ENCODE data around the gene CPB1.

CPB1 gene

DNA sequence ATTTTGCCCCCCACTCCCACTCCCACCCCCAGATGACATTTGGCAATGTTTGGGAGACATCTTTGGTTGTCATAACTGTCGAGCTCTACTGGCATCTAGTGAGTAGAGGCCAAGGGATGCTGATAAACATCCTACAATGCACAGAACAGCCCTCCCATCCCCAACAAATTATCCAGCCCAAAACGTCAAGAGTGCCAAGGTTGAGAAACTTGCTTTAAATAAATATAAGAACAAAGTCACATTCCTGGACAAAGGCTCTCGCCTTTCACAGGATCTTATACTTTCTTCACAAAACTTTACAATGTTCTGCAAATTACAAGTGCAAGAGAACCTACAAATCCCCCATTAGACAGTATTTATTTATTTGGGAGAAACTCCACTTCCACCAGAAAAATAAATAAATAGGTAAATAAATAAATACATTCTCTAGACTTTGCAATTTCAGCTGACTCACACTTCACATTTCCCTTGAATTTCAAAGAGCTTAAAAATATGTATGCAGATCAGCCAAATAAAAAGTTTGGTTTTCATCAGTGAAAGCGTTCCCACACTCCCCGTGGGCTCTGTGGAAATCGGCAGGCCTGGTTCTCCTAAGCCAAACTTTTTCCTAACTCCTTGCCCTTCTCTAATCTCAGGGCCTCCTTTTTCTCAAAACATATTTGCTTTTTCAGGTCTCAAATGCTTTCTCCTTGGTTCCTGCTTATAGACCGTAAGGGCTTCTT is 24.8 kb downstream of the CPB1 start:
- TF ChIP-seq CTCF (conservative IDR thresholded peaks at IDR 0.05; ENCODE audit: low read depth, low read length): no peak
- DNase-seq (ENCODE audit: low read depth): no peak
- H3K4me3 ChIP-seq (ENCODE audit: low read length): no peak overlapping the region

- no peak for TF ChIP-seq CTCF (conservative IDR thresholded peaks at IDR 0.05; ENCODE audit: low read depth, low read length)
- DNase-seq (ENCODE audit: low read depth): no peak
- H3K4me3 ChIP-seq (ENCODE audit: low read length): no peak overlapping the region
Observed at GRCh38 chr3:148853076-148853475, 25.5 kb downstream of the CPB1 start.

DNA sequence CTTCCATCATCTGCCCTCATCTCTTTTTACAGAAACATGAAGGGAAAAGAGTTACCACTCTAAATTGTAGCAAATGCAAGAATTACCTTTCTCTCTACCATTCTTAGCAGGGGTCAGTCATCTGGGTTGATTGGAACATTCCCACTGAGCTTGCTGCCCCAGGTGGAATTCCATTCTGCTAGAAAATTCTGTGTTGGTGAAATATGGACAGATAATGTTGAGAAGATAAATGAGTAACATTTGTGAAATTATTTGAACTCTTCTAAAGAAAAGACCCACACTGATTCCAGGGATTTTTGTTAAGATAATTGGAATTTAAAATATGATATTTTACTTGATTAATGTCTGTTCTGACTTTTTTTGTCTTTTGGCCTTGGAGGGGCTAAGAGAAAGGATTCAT is 26.4 kb downstream of the CPB1 start:
- TF ChIP-seq CTCF (conservative IDR thresholded peaks at IDR 0.05; ENCODE audit: low read depth, low read length): no peak
- DNase-seq (ENCODE audit: low read depth): no peak
- no peak overlapping the region for H3K4me3 ChIP-seq (ENCODE audit: low read length)

DNA sequence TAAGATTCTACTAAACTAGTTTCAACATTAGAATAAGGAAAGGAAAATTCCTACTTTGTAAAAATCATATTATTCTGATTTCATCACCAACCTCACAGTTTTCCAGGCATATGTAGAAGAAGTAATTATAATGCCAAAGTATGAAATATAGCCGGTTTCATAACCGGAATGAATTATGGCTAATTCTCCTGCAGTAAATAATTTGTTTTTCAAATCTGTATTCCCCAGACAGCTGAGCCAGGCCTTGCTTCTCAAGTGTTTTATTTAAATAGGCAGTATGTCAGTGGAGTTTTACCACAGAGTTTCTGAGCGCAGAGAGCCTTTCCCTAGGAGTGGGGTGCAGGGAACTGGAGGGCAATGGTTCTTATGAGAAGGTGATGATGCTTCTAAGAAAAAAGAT is 28.8 kb downstream of the CPB1 start:
- TF ChIP-seq CTCF (conservative IDR thresholded peaks at IDR 0.05; ENCODE audit: low read depth, low read length): no peak
- no peak overlapping the region for H3K4me3 ChIP-seq (ENCODE audit: low read length)
- DNase-seq (ENCODE audit: low read depth): no peak

DNA sequence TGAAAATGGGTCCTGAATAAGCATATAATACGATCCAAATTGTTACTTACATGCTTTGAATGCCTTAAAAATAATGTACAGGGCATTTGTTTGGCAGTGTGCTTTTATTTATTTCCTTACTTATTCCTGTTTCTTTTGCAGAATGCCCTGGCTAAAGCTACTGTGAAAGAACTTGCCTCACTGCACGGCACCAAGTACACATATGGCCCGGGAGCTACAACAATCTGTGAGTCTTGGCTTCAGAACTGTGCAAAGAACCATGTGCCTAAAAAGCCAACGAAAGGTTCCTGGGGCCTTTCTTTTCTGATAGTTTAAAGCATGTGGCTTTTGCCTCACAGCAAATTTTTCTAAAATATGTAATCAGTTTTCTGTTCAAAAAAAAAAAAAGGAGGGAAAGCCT is 29.7 kb downstream of the CPB1 start:
- TF ChIP-seq CTCF (conservative IDR thresholded peaks at IDR 0.05; ENCODE audit: low read depth, low read length): no peak
- no peak for DNase-seq (ENCODE audit: low read depth)
- no peak overlapping the region for H3K4me3 ChIP-seq (ENCODE audit: low read length)

GRCh38 chr3:148861277-148861869 is 33.8 kb downstream of the CPB1 start:
- DNase-seq (ENCODE audit: low read depth): peak; percentile 22

More at GRCh38 chr3:148861277-148861869, 33.8 kb downstream of the CPB1 start:
- no peak overlapping the region for H3K4me3 ChIP-seq (ENCODE audit: low read length)
- TF ChIP-seq CTCF (conservative IDR thresholded peaks at IDR 0.05; ENCODE audit: low read depth, low read length): peak; percentile 62
